H9 (cell line): ENCODE measurements around the gene BHLHA15. TPM values are rescaled to one million over a fixed set of nuclear protein-coding genes. Genes with fewer than 3 reads are reported as not detected.

ENCODE experiments used
- DNase-seq: peaks from one replicate; pipeline ENCODE4 v3.0.0-alpha.2; 2017
- H2AFZ ChIP-seq: one replicate; pipeline ENCODE4 v1.6.1; 2013; ENCODE audit warnings: mild to moderate bottlenecking, low read length, control low read depth, moderate library complexity
- H2AK5ac ChIP-seq: 2 replicates; pipeline ENCODE4 v1.6.1; 2013; ENCODE audit warnings: low read length, control low read depth, mixed read lengths; ENCODE audit not compliant: insufficient read length
- H2BK120ac ChIP-seq: one replicate; pipeline ENCODE4 v1.6.1; 2013; ENCODE audit warnings: low read depth, mild to moderate bottlenecking, low read length, control low read depth, inconsistent platforms; ENCODE audit not compliant: poor library complexity, severe bottlenecking
- H2BK12ac ChIP-seq: 2 replicates; pipeline ENCODE4 v1.6.1; 2013; ENCODE audit warnings: low read length, control low read depth, mixed read lengths, low read depth; ENCODE audit not compliant: insufficient read length
- H2BK15ac ChIP-seq: 2 replicates; pipeline ENCODE4 v1.6.1; 2013; ENCODE audit warnings: low read depth, low read length, control low read depth
- H2BK20ac ChIP-seq: one replicate; pipeline ENCODE4 v1.6.1; 2013; ENCODE audit warnings: low read depth, mild to moderate bottlenecking, low read length, control low read depth, inconsistent platforms; ENCODE audit not compliant: poor library complexity, severe bottlenecking
- H2BK5ac ChIP-seq: 2 replicates; pipeline ENCODE4 v1.6.1; 2013; ENCODE audit warnings: low read length, control low read depth, mixed read lengths; ENCODE audit not compliant: insufficient read length
- H3K14ac ChIP-seq: 2 replicates; pipeline ENCODE4 v1.6.1; 2013; ENCODE audit warnings: low read length, control low read depth; ENCODE audit not compliant: insufficient read depth
- H3K18ac ChIP-seq: 2 replicates; pipeline ENCODE4 v1.6.1; 2013; ENCODE audit warnings: low read depth, mild to moderate bottlenecking, mixed read lengths, low read length, control low read depth; ENCODE audit not compliant: insufficient read length
- H3K23ac ChIP-seq: 2 replicates; pipeline ENCODE4 v1.6.1; 2013; ENCODE audit warnings: low read length, control low read depth, mixed read lengths, low read depth; ENCODE audit not compliant: insufficient read length
- H3K23me2 ChIP-seq: 2 replicates; pipeline ENCODE4 v1.6.1; 2013; ENCODE audit warnings: low read depth, mild to moderate bottlenecking, mixed read lengths, low read length, control low read depth; ENCODE audit not compliant: insufficient read length, poor library complexity, severe bottlenecking
- H3K27ac ChIP-seq: 2 replicates; pipeline ENCODE4 v1.5.1; 2013; ENCODE audit warnings: low read length, control low read depth, mixed read lengths, low read depth; ENCODE audit not compliant: insufficient read length
- H3K27me3 ChIP-seq: 2 replicates; pipeline ENCODE4 v1.6.1; 2013; ENCODE audit warnings: low read length, control low read depth, inconsistent platforms; ENCODE audit not compliant: insufficient read depth
- H3K4ac ChIP-seq: 2 replicates; pipeline ENCODE4 v1.6.1; 2013; ENCODE audit warnings: low read depth, mild to moderate bottlenecking, control low read depth, inconsistent platforms, low read length, moderate library complexity
- H3K4me1 ChIP-seq: 2 replicates; pipeline ENCODE4 v1.6.1; 2013; ENCODE audit warnings: low read length, control low read depth, inconsistent platforms; ENCODE audit not compliant: insufficient read depth
- H3K4me2 ChIP-seq: 2 replicates; pipeline ENCODE4 v1.6.1; 2013; ENCODE audit warnings: low read length, control low read depth, mixed read lengths; ENCODE audit not compliant: insufficient read length, insufficient read depth
- H3K56ac ChIP-seq: 2 replicates; pipeline ENCODE4 v1.6.1; 2013; ENCODE audit warnings: low read depth, mild to moderate bottlenecking, mixed read lengths, low read length, control low read depth; ENCODE audit not compliant: insufficient read length
- H3K79me1 ChIP-seq: 2 replicates; pipeline ENCODE4 v1.6.1; 2013; ENCODE audit warnings: low read depth, mild to moderate bottlenecking, moderate library complexity, low read length, control low read depth, inconsistent platforms; ENCODE audit not compliant: insufficient read depth, poor library complexity, severe bottlenecking
- H3K79me2 ChIP-seq: 2 replicates; pipeline ENCODE4 v1.6.1; 2013; ENCODE audit warnings: low read length, control low read depth, inconsistent platforms; ENCODE audit not compliant: insufficient read depth
- H3K9ac ChIP-seq: 2 replicates; pipeline ENCODE4 v1.6.1; 2013; ENCODE audit warnings: low read length, control low read depth, mixed read lengths; ENCODE audit not compliant: insufficient read length; ENCODE audit errors: extremely low read depth
- H3K9me3 ChIP-seq: one replicate; pipeline ENCODE4 v1.6.1; 2013; ENCODE audit warnings: low read depth, low read length, inconsistent platforms; ENCODE audit not compliant: control insufficient read depth
- H3T11ph ChIP-seq: one replicate; pipeline ENCODE4 v1.6.1; 2013; ENCODE audit warnings: mild to moderate bottlenecking, low read length, control low read depth, inconsistent platforms
- H4K20me1 ChIP-seq: one replicate; pipeline ENCODE4 v1.6.1; 2013; ENCODE audit not compliant: control insufficient read depth, insufficient read length, insufficient read depth
- H4K5ac ChIP-seq: 2 replicates; pipeline ENCODE4 v1.6.1; 2013; ENCODE audit warnings: low read depth, mild to moderate bottlenecking, mixed read lengths, low read length, control low read depth; ENCODE audit not compliant: insufficient read length
- H4K8ac ChIP-seq: replicated peaks from 2 replicates; pipeline ENCODE4 v1.6.1; 2013; ENCODE audit warnings: low read length, control low read depth, mixed read lengths, low read depth; ENCODE audit not compliant: insufficient read length
- H4K91ac ChIP-seq: 2 replicates; pipeline ENCODE4 v1.6.1; 2013; ENCODE audit warnings: low read depth, mild to moderate bottlenecking, moderate library complexity, mixed read lengths, low read length, control low read depth; ENCODE audit not compliant: insufficient read length
- H3K27ac Mint-ChIP-seq, 3 experiments: 2 replicates in 2 of 3; 3 replicates in 1 of 3; pipeline ENCODE4 v1.8.0; 2020 to 2021; ENCODE audit warnings: mixed read lengths in 3 of 3, mild to moderate bottlenecking in 1 of 3, moderate library complexity in 1 of 3
- H3K27me3 Mint-ChIP-seq: 2 replicates; pipeline ENCODE4 v1.8.0; 2021; ENCODE audit warnings: low read depth, mild to moderate bottlenecking, moderate library complexity, mixed read lengths
- H3K36me3 Mint-ChIP-seq, 3 experiments: 2 replicates in 2 of 3; 3 replicates in 1 of 3; pipeline ENCODE4 v1.8.0; 2020 to 2021; ENCODE audit warnings: low read depth in 3 of 3, mixed read lengths in 3 of 3; ENCODE audit not compliant: insufficient read depth in 1 of 3
- H3K4me1 Mint-ChIP-seq, 2 experiments: 2 replicates each; pipeline ENCODE4 v1.8.0; 2020; ENCODE audit warnings: mixed read lengths in 2 of 2
- H3K4me3 Mint-ChIP-seq, 2 experiments: 2 replicates in 1 of 2; 3 replicates in 1 of 2; pipeline ENCODE4 v1.8.0; 2020 to 2021; ENCODE audit warnings: mild to moderate bottlenecking in 2 of 2, mixed read lengths in 2 of 2, moderate library complexity in 1 of 2
- H3K9me3 Mint-ChIP-seq, 2 experiments: 2 replicates in 1 of 2; 3 replicates in 1 of 2; pipeline ENCODE4 v1.8.0; 2020; ENCODE audit warnings: mild to moderate bottlenecking in 2 of 2, mixed read lengths in 2 of 2, moderate library complexity in 1 of 2
- CTCF ChIP-seq: fragments of 200-600 bp; sonication (generic); conservative IDR thresholded peaks from 3 replicates; pipeline ENCODE4 v1.8.0; 2021; ENCODE audit warnings: antibody characterized with exemption, mild to moderate bottlenecking
- WGBS: extraction: QIAGEN DNeasy Blood & Tissue Kit; methylation state at CpG from one replicate; pipeline ENCODE4 v1.1.7; 2013; ENCODE audit warnings: missing lambda C conversion rate, low lambda C conversion rate, mixed read lengths; ENCODE audit not compliant: insufficient read length; ENCODE audit errors: extremely low coverage; 5-methylcytosine and 5-hydroxymethylcytosine counted together
- total RNA-seq: library from RNA; stranded (reverse); gene quantifications from 2 replicates; pipeline ENCODE4 v1.2.1, GENCODE V29; 2021

Gene BHLHA15
- total RNA-seq, 1 experiment from 2014 or later = 1.4 TPM

- no peak for TF ChIP-seq CTCF
- no peak overlapping the region for H3K27ac ChIP-seq
These were observed 32.9 kb upstream of the BHLHA15 start for GRCh38 chr7:98178321-98178720.

More at GRCh38 chr7:98178321-98178720, 32.9 kb upstream of the BHLHA15 start:
- no peak overlapping the region for H2BK5ac ChIP-seq
- H3K4ac ChIP-seq = no peak overlapping the region
- H4K8ac ChIP-seq = no peak overlapping the region
- no peak overlapping the region for H4K5ac ChIP-seq
- no peak overlapping the region for H3K23ac ChIP-seq
- H3K23me2 ChIP-seq = no peaks in the 10 kb centered on the region
- no peaks in the 10 kb centered on the region for H3K27me3 ChIP-seq
- Mint-ChIP-seq H3K27me3 (no peaks in the 10 kb centered on the region), H3K9me3 (no peaks in the 10 kb centered on the region; a peak in 1 of 5 replicates), H3K27ac (0 out of 7 replicates have a peak overlapping the region, but pooled peaks of 1 of the 3 experiments have one; percentile 10), H3K36me3 (peaks cover 4 to 12% (median 7%) of the 10 kb centered on the region in 3 experiments; a peak in 6 of 7 replicates), H3K4me3 (no peak overlapping the region), H3K4me1 (peaks cover 15 to 19% of the 10 kb centered on the region in 2 experiments)
- H3K56ac ChIP-seq = no peak overlapping the region
- H3K79me2 ChIP-seq = no peaks in the 10 kb centered on the region
- no peak overlapping the region for H2AK5ac ChIP-seq
- peaks cover 3% of the 10 kb centered on the region for H3K79me1 ChIP-seq
- WGBS = no CpG with 5 or more reads among the region's 16 CpGs
- H3K18ac ChIP-seq = no peak overlapping the region
- H3K9ac ChIP-seq = no peak overlapping the region
- no peak overlapping the region for H3K4me2 ChIP-seq
- no peak overlapping the region for H2BK120ac ChIP-seq
- H2BK15ac ChIP-seq = no peak overlapping the region
- no peaks in the 10 kb centered on the region for H4K20me1 ChIP-seq
- peaks cover 2% of the 10 kb centered on the region; the same call in 1 of the 2 replicates for H3K4me1 ChIP-seq
- no peak overlapping the region for H4K91ac ChIP-seq
- no peak overlapping the region for H2BK12ac ChIP-seq
- H3K9me3 ChIP-seq = no peaks in the 10 kb centered on the region
- H3K14ac ChIP-seq = no peak overlapping the region
- no peak overlapping the region for H3T11ph ChIP-seq
- no peak for DNase-seq
- H2BK20ac ChIP-seq = no peak overlapping the region
- H2AFZ ChIP-seq = no peak overlapping the region
